ENCODE results near the gene FZR1. TPM values are rescaled to one million over a fixed set of nuclear protein-coding genes. Genes with fewer than 3 reads are reported as not detected.

The FZR1 gene
- total RNA-seq, 2 experiments from 2014 or later, result 39.9 to 40.9 TPM

DNA sequence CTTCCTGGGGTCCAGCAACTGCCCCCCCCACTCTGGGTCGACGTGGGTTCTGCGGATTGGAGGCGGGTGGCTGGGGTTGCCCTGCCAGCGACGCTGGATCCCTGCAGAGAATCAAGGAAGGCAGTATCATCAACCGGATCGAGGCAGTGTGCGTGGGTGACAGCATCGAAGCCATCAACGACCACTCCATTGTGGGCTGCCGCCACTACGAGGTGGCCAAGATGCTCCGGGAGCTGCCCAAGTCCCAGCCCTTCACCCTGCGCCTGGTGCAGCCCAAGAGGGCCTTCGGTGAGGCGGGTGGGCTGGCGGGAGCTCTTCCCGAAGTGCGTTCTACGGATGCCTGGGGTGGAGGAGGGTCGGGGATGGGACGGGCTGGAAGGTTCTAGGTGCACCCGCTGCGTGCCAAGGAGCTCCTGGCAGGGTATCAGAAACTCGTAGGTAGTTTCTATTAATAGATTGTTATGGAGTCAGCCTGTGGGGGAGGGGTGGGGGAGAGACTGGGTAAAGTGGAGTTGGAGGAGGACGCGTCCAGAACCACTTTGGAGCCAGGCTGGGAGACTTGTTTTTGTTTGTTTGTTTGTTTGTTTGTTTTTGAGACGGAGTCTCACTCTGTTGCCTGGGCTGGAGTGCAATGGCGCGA lies 80.7 kb downstream of the FZR1 start:
- no peaks in the 10 kb centered on the region for H3K4me1 Mint-ChIP-seq (ENCODE audit: low read depth)
- H3K9me3 Mint-ChIP-seq, result no peaks in the 10 kb centered on the region
- ATAC-seq (no peak), DNase-seq (no peak)
- TF ChIP-seq, protein P1, sequence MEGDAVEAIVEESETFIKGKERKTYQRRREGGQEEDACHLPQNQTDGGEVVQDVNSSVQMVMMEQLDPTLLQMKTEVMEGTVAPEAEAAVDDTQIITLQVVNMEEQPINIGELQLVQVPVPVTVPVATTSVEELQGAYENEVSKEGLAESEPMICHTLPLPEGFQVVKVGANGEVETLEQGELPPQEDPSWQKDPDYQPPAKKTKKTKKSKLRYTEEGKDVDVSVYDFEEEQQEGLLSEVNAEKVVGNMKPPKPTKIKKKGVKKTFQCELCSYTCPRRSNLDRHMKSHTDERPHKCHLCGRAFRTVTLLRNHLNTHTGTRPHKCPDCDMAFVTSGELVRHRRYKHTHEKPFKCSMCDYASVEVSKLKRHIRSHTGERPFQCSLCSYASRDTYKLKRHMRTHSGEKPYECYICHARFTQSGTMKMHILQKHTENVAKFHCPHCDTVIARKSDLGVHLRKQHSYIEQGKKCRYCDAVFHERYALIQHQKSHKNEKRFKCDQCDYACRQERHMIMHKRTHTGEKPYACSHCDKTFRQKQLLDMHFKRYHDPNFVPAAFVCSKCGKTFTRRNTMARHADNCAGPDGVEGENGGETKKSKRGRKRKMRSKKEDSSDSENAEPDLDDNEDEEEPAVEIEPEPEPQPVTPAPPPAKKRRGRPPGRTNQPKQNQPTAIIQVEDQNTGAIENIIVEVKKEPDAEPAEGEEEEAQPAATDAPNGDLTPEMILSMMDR (IDR thresholded peaks at IDR 0.05), result no peak
- H3K27ac Mint-ChIP-seq, result no peak overlapping the region
- intact Hi-C loops (cut with micrococcal nuclease), result no loop called here
- POLR2A ChIA-PET, result no interaction called here
- no peaks in the 10 kb centered on the region for H3K36me3 Mint-ChIP-seq (ENCODE audit: low read depth)
- CTCF ChIA-PET, result interaction anchor here (0.6 to 1.3 kb wide), 7 partner anchors 9 to 114 kb away, joined by 3 to 5 read pairs (median 3); no protein-coding TSS in a partner anchor
- no peaks in the 10 kb centered on the region for H3K27me3 Mint-ChIP-seq
- no peak overlapping the region for H3K4me3 Mint-ChIP-seq

Other genes with a start within 250 kb of the FZR1 start
- gene NFIC, start 139.7 kb upstream of the FZR1 start, total RNA-seq, result 10 to 100 TPM; 19.0 to 20.8 TPM
- gene SMIM24, start 25.8 kb upstream of the FZR1 start, total RNA-seq, result 1 to 10 TPM; 1.6 to 3.8 TPM
- gene SMIM44, start 22.9 kb upstream of the FZR1 start, total RNA-seq, result not detected
- gene DOHH, start 5.6 kb upstream of the FZR1 start, total RNA-seq, result 10 to 100 TPM; 15.7 to 17.0 TPM
- 1 to 10 TPM; 1.6 to 2.4 TPM for gene TEKTIP1, start 32.9 kb downstream of the FZR1 start, total RNA-seq
- gene MFSD12, start 51.3 kb downstream of the FZR1 start, total RNA-seq, result 10 to 100 TPM; 62.4 to 63.5 TPM
- 10 to 100 TPM; 42.7 to 47.3 TPM for gene HMG20B, start 66.6 kb downstream of the FZR1 start, total RNA-seq
- gene GIPC3, start 79.2 kb downstream of the FZR1 start, total RNA-seq, result under 1 TPM; 0.09 to 0.14 TPM
- 1 to 10 TPM; 2.7 to 3.0 TPM for gene TBXA2R, start 100.6 kb downstream of the FZR1 start, total RNA-seq
- 10 to 100 TPM; 25.9 to 28.5 TPM for gene CACTIN, start 120.5 kb downstream of the FZR1 start, total RNA-seq
- 10 to 100 TPM; 20.4 to 22.2 TPM for gene PIP5K1C, start 194.2 kb downstream of the FZR1 start, total RNA-seq
- 1 to 10 TPM in 1 of 2 experiments, under 1 TPM in 1; 0.69 to 2.4 TPM for gene TJP3, start 202.1 kb downstream of the FZR1 start, total RNA-seq